Mucosa of rectum (tissue), 2 donors: Measurements from ENCODE around the gene GRAMD2A.

Source experiments
- H3K27ac ChIP-seq, 2 donors: one replicate each; pipeline ENCODE4 v1.7.0; 2013; ENCODE audit warnings: inconsistent platforms in 2 of 2, low read depth in 2 of 2, low read length in 2 of 2
- H3K27me3 ChIP-seq, 2 donors: one replicate each; pipeline ENCODE4 v1.7.0; 2013; ENCODE audit warnings: low read length in 2 of 2; ENCODE audit not compliant: control insufficient read depth in 2 of 2, insufficient read depth in 2 of 2
- H3K36me3 ChIP-seq, 2 donors: one replicate each; pipeline ENCODE4 v1.7.0; 2013; ENCODE audit warnings: low read length in 2 of 2; ENCODE audit not compliant: control insufficient read depth in 2 of 2, insufficient read depth in 2 of 2
- H3K4me1 ChIP-seq, 2 donors: one replicate each; pipeline ENCODE4 v1.7.0; 2013; ENCODE audit warnings: low read length in 2 of 2, mild to moderate bottlenecking in 1 of 2; ENCODE audit not compliant: control insufficient read depth in 2 of 2, insufficient read depth in 2 of 2
- H3K4me3 ChIP-seq, 2 donors: one replicate each; pipeline ENCODE4 v1.7.0; 2013; ENCODE audit warnings: low read length in 2 of 2
- H3K9ac ChIP-seq, 2 donors: one replicate each; pipeline ENCODE4 v1.7.0; 2013; ENCODE audit warnings: low read length in 2 of 2, low read depth in 1 of 2, mild to moderate bottlenecking in 1 of 2
- H3K9me3 ChIP-seq, 2 donors: one replicate each; pipeline ENCODE4 v1.7.0; 2013; ENCODE audit warnings: low read length in 2 of 2; ENCODE audit not compliant: control insufficient read depth in 2 of 2
- donor health status: healthy.
- donor health status: Normal muscosa, but diverticular disease.

The GRAMD2A gene

GRCh38 chr15:72118017-72118978 is 79.3 kb downstream of the GRAMD2A start, which contains the start of the genes MYO9A and SENP8:
Gene MYO9A (minus strand): TSS chr15:72118150. CDS start chr15:72046563, 71,587 bp downstream.
Gene SENP8 (plus strand): TSS chr15:72118403. CDS start chr15:72139624, 21,221 bp downstream.
- Histone ChIP-seq H3K36me3 (no peaks in the 10 kb centered on the region), H3K9ac (peak within 1 kb of the TSS; percentile 96 to 97), H3K4me3 (peak within 1 kb of the TSS; percentile 94 to 99), H3K9me3 (no peaks in the 10 kb centered on the region), H3K27me3 (no peaks in the 10 kb centered on the region), H3K27ac (peak within 1 kb of the TSS; percentile 95 to 97), H3K4me1 (peaks cover 10 to 18% of the 10 kb centered on the region in 2 donors)

- H3K9ac ChIP-seq = peak overlapping the region; percentile 88 to 96
- H3K27me3 ChIP-seq = no peaks in the 10 kb centered on the region
- peak overlapping the region; percentile 90 to 97 for H3K27ac ChIP-seq
- H3K4me1 ChIP-seq = peaks cover 10 to 18% of the 10 kb centered on the region in 2 donors
- H3K4me3 ChIP-seq = peak overlapping the region; percentile 91 to 99
- H3K36me3 ChIP-seq = no peaks in the 10 kb centered on the region
- H3K9me3 ChIP-seq = no peaks in the 10 kb centered on the region
Measured at GRCh38 chr15:72117486-72118016, 80.0 kb downstream of the GRAMD2A start.

GRCh38 chr15:72116731-72117485 is 80.7 kb downstream of the GRAMD2A start:
- Histone ChIP-seq H3K4me3 (peak overlapping the region; percentile 91 to 99), H3K9me3 (no peaks in the 10 kb centered on the region), H3K36me3 (no peaks in the 10 kb centered on the region), H3K27ac (peak overlapping the region; percentile 90 to 97), H3K27me3 (no peaks in the 10 kb centered on the region), H3K4me1 (peaks cover 10 to 18% of the 10 kb centered on the region in 2 donors), H3K9ac (peak overlapping the region; percentile 88 to 96)

GRCh38 chr15:72113347-72114031 is 84.1 kb downstream of the GRAMD2A start:
- Histone ChIP-seq H3K9ac (no peak overlapping the region), H3K36me3 (no peaks in the 10 kb centered on the region), H3K4me1 (peaks cover 10% of the 10 kb centered on the region in 2 donors), H3K27ac (no peak overlapping the region), H3K4me3 (no peak overlapping the region), H3K27me3 (no peaks in the 10 kb centered on the region), H3K9me3 (no peaks in the 10 kb centered on the region)

GRCh38 chr15:72112805-72113204 is 84.8 kb downstream of the GRAMD2A start:
- Histone ChIP-seq H3K9me3 (no peaks in the 10 kb centered on the region), H3K4me1 (peaks cover 10% of the 10 kb centered on the region in 2 donors), H3K4me3 (no peak overlapping the region), H3K27ac (no peak overlapping the region), H3K9ac (no peak overlapping the region), H3K27me3 (no peaks in the 10 kb centered on the region), H3K36me3 (no peaks in the 10 kb centered on the region)

GRCh38 chr15:72112116-72112515 is 85.5 kb downstream of the GRAMD2A start:
- H3K9ac ChIP-seq = no peak overlapping the region
- no peaks in the 10 kb centered on the region for H3K9me3 ChIP-seq
- H3K4me1 ChIP-seq = peaks cover 10% of the 10 kb centered on the region in 2 donors
- H3K27ac ChIP-seq = no peak overlapping the region
- H3K4me3 ChIP-seq = no peak overlapping the region
- H3K36me3 ChIP-seq = no peaks in the 10 kb centered on the region
- H3K27me3 ChIP-seq = no peaks in the 10 kb centered on the region

- Histone ChIP-seq H3K27me3 (no peaks in the 10 kb centered on the region), H3K4me3 (no peak overlapping the region), H3K9me3 (no peaks in the 10 kb centered on the region), H3K4me1 (no peaks in the 10 kb centered on the region), H3K9ac (no peak overlapping the region), H3K36me3 (no peaks in the 10 kb centered on the region), H3K27ac (no peak overlapping the region)
Measured at GRCh38 chr15:72110355-72110754, 87.2 kb downstream of the GRAMD2A start.
